Neural cell (in vitro differentiated cells): Measurements from ENCODE around the gene PRR33. TPM values are rescaled to one million over a fixed set of nuclear protein-coding genes. Genes with fewer than 3 reads are reported as not detected.

ENCODE experiments used
- H2AFZ ChIP-seq: fragments of 200-600, 300-800 bp; sonication (generic), shearing (Covaris generic); 2 replicates; pipeline ENCODE4 v1.6.0; 2014; ENCODE audit warnings: low read depth, mild to moderate bottlenecking, antibody characterized with exemption, low read length, moderate library complexity
- H3F3A ChIP-seq: fragments of 200-600 bp; shearing (Covaris generic); 2 replicates; pipeline ENCODE4 v1.6.1; 2016; ENCODE audit warnings: mild to moderate bottlenecking, moderate library complexity, mixed read lengths, antibody characterized with exemption, low read length; ENCODE audit not compliant: insufficient read depth, poor library complexity, severe bottlenecking
- H3K27ac ChIP-seq: fragments of 200-600, 300-800 bp; sonication (generic), shearing (Covaris generic); 2 replicates; pipeline ENCODE4 v1.5.1; 2014; ENCODE audit warnings: mild to moderate bottlenecking, low read length, moderate library complexity
- H3K27me3 ChIP-seq: fragments of 300-800, 200-600 bp; sonication (generic), shearing (Covaris generic); 2 replicates; pipeline ENCODE4 v1.6.0; 2014; ENCODE audit warnings: mild to moderate bottlenecking, low read depth, low read length, moderate library complexity; ENCODE audit not compliant: insufficient read depth
- H3K36me3 ChIP-seq: fragments of 300-800, 200-600 bp; sonication (generic), shearing (Covaris generic); 2 replicates; pipeline ENCODE4 v1.5.1; 2014; ENCODE audit warnings: mild to moderate bottlenecking, antibody characterized with exemption, low read length, moderate library complexity; ENCODE audit not compliant: insufficient read depth
- H3K4me2 ChIP-seq: fragments of 300-800, 200-600 bp; sonication (generic), shearing (Covaris generic); 2 replicates; pipeline ENCODE4 v1.6.0; 2014; ENCODE audit warnings: mild to moderate bottlenecking, low read length
- H3K4me3 ChIP-seq: fragments of 300-800, 200-600 bp; sonication (generic), shearing (Covaris generic); 2 replicates; pipeline ENCODE4 v1.5.1; 2014; ENCODE audit warnings: mild to moderate bottlenecking, low read length, moderate library complexity
- H3K79me2 ChIP-seq: fragments of 200-600 bp; shearing (Covaris generic); replicated peaks from 2 replicates; pipeline ENCODE4 v1.6.0; 2014; ENCODE audit warnings: mild to moderate bottlenecking, low read length, moderate library complexity; ENCODE audit not compliant: insufficient read depth
- H3K9ac ChIP-seq: fragments of 300-800, 200-600 bp; sonication (generic), shearing (Covaris generic); 2 replicates; pipeline ENCODE4 v1.6.1; 2016; ENCODE audit warnings: mild to moderate bottlenecking, low read length, mixed read lengths
- H3K9me2 ChIP-seq: fragments of 200-600 bp; shearing (Covaris generic); 2 replicates; pipeline ENCODE4 v1.6.1; 2016; ENCODE audit warnings: mild to moderate bottlenecking, low read length, mixed read lengths; ENCODE audit not compliant: insufficient read depth
- H3K9me3 ChIP-seq: fragments of 200-600, 300-800 bp; sonication (generic), shearing (Covaris generic); 2 replicates; pipeline ENCODE4 v1.6.1; 2016; ENCODE audit warnings: mild to moderate bottlenecking, mixed run types, low read length, moderate library complexity, mixed read lengths
- H4K20me1 ChIP-seq: fragments of 200-600 bp; shearing (Covaris generic); 2 replicates; pipeline ENCODE4 v1.6.1; 2016; ENCODE audit warnings: mild to moderate bottlenecking, mixed run types; ENCODE audit not compliant: insufficient read depth
- EP300 ChIP-seq: fragments of 450-650 bp; conservative IDR thresholded peaks from 2 replicates; pipeline ENCODE4 v1.6.1; 2014; ENCODE audit warnings: antibody characterized with exemption, mild to moderate bottlenecking, moderate library complexity; ENCODE audit not compliant: poor library complexity, severe bottlenecking
- EZH2 ChIP-seq: fragments of 200-600, 300-800 bp; shearing (Covaris generic), sonication (generic); IDR thresholded peaks from 2 replicates; pipeline ENCODE4 v1.6.1; 2014; ENCODE audit warnings: antibody characterized with exemption, low read length, borderline replicate concordance, mild to moderate bottlenecking; ENCODE audit not compliant: insufficient read depth, poor library complexity, severe bottlenecking
- MXI1 ChIP-seq: fragments of 450-650 bp; conservative IDR thresholded peaks from 2 replicates; pipeline ENCODE4 v1.6.1; 2014; ENCODE audit warnings: antibody characterized with exemption, mild to moderate bottlenecking; ENCODE audit not compliant: poor library complexity, severe bottlenecking
- POLR2AphosphoS5 ChIP-seq: IDR thresholded peaks from 2 replicates; pipeline ENCODE4 v1.6.1; 2012
- RAD21 ChIP-seq: fragments of 450-650 bp; conservative IDR thresholded peaks from 2 replicates; pipeline ENCODE4 v1.6.1; 2014; ENCODE audit warnings: antibody characterized with exemption, mild to moderate bottlenecking, moderate library complexity
- SMC3 ChIP-seq: fragments of 450-650 bp; conservative IDR thresholded peaks from 2 replicates; pipeline ENCODE4 v1.6.1; 2014; ENCODE audit warnings: antibody characterized with exemption, mild to moderate bottlenecking, moderate library complexity; ENCODE audit not compliant: poor library complexity
- TAF1 ChIP-seq: IDR thresholded peaks from 2 replicates; pipeline ENCODE4 v1.6.1; 2012; ENCODE audit warnings: low read depth
- polyA plus RNA-seq: library from polyadenylated mRNA; depleted of rRNA; stranded (reverse); fragments of >200 nt; gene quantifications from 2 replicates; pipeline ENCODE4 v1.2.3, GENCODE V29; 2014
- TF ChIP-seq, protein P1 (sequence below): IDR thresholded peaks from 2 replicates; pipeline ENCODE4 v1.6.1; 2012; ENCODE audit warnings: borderline replicate concordance
- TF ChIP-seq, protein P2 (sequence below): fragments of 450-650 bp; IDR thresholded peaks from 2 replicates; pipeline ENCODE4 v1.5.1; 2014; ENCODE audit warnings: antibody characterized with exemption, mild to moderate bottlenecking, moderate library complexity; ENCODE audit not compliant: poor library complexity, severe bottlenecking

Gene PRR33
- polyA plus RNA-seq, 1 donor from 2014 or later, result not detected

DNA sequence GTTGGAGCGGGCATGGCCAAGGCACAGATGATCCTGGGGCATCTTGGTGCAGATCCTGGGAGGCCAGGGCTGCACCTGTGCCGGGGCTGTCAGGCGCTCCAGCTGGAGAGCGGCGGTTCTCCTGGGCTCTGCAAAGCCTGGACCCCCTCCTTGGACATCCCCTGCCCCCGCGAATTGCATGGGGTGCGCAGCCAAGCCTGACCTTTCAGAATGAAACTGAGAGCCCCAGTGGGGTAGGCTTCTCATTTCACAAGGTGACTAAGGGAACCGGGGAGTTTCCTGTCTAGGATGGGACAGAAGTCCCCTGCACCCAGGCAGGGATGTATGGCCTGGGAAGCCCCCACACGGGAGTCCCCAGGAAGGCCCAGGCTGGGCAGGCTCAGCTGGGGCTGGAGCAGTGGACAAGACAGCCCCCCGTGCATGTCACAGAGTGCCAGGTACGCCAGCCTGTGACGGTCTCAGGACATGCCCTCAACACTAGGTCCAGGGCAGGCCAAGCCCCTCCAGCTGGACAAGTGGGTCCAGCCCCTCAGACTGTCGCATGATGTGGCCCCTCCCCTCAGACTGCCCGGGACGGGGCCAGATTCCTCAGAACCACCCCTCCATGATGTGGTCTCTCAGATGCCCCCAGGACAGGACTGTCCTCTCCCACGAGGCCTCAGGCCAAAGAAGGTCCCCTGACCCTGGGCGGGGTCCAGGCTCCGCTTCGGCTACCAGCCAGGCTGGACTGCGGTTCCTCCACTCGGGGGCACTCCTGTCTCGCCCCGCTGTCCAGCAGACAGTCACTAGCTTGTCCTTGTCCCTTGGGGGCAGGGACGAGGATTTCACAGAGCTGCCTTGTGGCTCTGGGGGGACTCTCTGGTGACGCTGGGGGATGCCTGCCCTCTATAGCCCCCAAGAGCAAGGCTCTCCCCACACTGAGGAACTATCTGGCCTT lies 36.5 kb downstream of the PRR33 start:
- no peaks in the 10 kb centered on the region for H3K36me3 ChIP-seq
- no peaks in the 10 kb centered on the region for H3F3A ChIP-seq
- H3K9ac ChIP-seq, result no peak overlapping the region
- H3K79me2 ChIP-seq, result no peaks in the 10 kb centered on the region
- no peak overlapping the region for H3K4me3 ChIP-seq
- no peaks in the 10 kb centered on the region for H3K27me3 ChIP-seq
- no peak overlapping the region for H2AFZ ChIP-seq
- no peaks in the 10 kb centered on the region for H3K9me2 ChIP-seq
- no peak overlapping the region for H3K27ac ChIP-seq
- no peak for TF ChIP-seq MXI1
- no peak for TF ChIP-seq POLR2AphosphoS5
- no peaks in the 10 kb centered on the region for H3K9me3 ChIP-seq
- no peak overlapping the region for H3K4me2 ChIP-seq
- no peaks in the 10 kb centered on the region for H4K20me1 ChIP-seq

DNA sequence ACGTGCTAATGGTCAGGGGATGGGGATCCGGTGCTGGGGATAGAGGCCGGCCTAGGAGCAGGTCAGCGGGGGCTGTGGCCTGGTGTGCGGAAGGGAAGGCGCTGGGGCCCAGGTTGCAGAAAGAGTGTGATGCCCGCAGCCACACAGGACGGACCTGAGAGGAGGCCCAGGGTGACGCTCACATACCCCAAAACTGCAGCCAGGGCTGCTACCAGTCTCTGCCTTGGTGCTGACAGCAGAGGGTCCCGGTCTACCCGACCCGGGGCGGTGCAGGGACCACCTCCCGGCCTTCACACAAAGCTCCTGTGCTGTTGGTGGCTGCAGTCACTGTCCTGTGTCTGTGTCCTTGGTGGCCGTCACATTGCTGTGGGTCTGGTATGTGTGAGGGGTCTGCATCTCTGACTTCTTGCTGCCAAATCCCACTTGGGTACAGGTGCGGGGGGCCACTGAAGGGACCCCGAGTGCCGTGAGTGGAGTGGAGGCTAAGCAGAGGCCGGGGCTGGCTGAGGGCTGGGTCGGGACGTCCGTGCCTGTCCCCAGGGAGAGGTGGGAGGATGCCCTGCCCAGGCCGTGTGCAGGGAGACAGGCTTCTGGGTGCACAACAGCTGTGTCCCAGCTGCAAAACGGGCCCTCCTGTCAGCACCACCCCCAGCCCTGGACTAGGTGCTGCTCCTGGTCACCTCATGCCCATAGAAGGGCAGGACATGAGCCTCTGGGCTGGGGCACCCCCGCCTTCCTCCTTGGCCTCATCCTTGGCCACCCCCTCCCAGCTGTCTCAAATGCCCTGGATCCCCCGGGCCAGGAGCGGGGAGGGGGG lies 37.4 kb downstream of the PRR33 start:
- Histone ChIP-seq H3K36me3 (no peaks in the 10 kb centered on the region), H3K4me2 (no peak overlapping the region), H3K27ac (no peak overlapping the region), H4K20me1 (no peaks in the 10 kb centered on the region), H3K27me3 (no peaks in the 10 kb centered on the region), H3K9me3 (no peaks in the 10 kb centered on the region), H3F3A (no peaks in the 10 kb centered on the region), H2AFZ (no peak overlapping the region), H3K4me3 (no peak overlapping the region), H3K79me2 (no peaks in the 10 kb centered on the region), H3K9ac (no peak overlapping the region), H3K9me2 (no peaks in the 10 kb centered on the region)
- TF ChIP-seq, protein P1, sequence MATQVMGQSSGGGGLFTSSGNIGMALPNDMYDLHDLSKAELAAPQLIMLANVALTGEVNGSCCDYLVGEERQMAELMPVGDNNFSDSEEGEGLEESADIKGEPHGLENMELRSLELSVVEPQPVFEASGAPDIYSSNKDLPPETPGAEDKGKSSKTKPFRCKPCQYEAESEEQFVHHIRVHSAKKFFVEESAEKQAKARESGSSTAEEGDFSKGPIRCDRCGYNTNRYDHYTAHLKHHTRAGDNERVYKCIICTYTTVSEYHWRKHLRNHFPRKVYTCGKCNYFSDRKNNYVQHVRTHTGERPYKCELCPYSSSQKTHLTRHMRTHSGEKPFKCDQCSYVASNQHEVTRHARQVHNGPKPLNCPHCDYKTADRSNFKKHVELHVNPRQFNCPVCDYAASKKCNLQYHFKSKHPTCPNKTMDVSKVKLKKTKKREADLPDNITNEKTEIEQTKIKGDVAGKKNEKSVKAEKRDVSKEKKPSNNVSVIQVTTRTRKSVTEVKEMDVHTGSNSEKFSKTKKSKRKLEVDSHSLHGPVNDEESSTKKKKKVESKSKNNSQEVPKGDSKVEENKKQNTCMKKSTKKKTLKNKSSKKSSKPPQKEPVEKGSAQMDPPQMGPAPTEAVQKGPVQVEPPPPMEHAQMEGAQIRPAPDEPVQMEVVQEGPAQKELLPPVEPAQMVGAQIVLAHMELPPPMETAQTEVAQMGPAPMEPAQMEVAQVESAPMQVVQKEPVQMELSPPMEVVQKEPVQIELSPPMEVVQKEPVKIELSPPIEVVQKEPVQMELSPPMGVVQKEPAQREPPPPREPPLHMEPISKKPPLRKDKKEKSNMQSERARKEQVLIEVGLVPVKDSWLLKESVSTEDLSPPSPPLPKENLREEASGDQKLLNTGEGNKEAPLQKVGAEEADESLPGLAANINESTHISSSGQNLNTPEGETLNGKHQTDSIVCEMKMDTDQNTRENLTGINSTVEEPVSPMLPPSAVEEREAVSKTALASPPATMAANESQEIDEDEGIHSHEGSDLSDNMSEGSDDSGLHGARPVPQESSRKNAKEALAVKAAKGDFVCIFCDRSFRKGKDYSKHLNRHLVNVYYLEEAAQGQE, result no peak
- TF ChIP-seq MXI1 (no peak), EZH2 (no peak), EP300 (no peak), RAD21 (no peak), TAF1 (no peak), SMC3 (no peak), POLR2AphosphoS5 (no peak)
- TF ChIP-seq, protein P2, sequence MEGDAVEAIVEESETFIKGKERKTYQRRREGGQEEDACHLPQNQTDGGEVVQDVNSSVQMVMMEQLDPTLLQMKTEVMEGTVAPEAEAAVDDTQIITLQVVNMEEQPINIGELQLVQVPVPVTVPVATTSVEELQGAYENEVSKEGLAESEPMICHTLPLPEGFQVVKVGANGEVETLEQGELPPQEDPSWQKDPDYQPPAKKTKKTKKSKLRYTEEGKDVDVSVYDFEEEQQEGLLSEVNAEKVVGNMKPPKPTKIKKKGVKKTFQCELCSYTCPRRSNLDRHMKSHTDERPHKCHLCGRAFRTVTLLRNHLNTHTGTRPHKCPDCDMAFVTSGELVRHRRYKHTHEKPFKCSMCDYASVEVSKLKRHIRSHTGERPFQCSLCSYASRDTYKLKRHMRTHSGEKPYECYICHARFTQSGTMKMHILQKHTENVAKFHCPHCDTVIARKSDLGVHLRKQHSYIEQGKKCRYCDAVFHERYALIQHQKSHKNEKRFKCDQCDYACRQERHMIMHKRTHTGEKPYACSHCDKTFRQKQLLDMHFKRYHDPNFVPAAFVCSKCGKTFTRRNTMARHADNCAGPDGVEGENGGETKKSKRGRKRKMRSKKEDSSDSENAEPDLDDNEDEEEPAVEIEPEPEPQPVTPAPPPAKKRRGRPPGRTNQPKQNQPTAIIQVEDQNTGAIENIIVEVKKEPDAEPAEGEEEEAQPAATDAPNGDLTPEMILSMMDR, result no peak
